ENCODE results near the gene PNKP.
"Not testable (repeated sequence)": the region's sequence is repeated elsewhere in the genome, so short reads cannot be mapped to it uniquely, and the experiment has no call there.

Gene PNKP

DNA sequence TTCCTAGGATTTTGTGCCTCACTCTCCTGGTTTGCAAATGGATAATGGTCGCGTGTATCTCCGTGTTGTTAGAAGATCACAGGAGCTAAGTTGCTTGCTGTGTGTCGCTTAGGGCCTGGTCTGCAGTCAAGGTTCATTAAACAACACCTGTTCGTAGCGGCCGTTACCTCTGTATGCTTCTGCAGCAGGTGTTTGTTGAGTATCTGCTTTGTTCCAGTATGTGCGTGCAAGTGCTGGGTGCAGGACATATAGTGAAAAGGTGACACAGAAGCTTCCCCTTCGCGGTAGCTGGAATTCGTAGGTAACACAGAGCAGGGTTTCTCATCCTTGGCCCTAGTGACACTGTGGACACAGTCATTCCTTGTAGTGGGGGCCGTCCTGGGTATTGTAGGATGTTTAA lies 43.9 kb downstream of the PNKP start:
- no peak for DNase-seq

DNA sequence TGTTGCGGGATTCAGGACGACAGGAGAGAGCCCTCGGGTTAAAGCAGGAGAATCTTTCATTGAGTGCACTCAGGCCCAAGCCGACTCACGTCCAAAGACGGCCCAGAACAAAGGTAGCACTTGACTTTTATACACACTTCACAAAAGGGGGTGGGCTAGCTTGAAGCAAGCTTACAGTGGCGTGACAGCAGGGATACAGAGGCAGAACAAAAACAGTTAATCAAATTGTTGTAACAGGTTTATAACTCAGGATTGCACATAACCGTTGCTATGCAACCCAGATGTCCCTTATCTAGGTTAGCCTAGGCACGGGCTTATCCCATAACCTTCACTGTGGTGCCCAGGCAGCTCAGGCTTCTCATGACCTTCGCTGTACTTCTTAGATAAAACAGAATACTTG lies 47.3 kb downstream of the PNKP start:
- DNase-seq = no peak

DNA sequence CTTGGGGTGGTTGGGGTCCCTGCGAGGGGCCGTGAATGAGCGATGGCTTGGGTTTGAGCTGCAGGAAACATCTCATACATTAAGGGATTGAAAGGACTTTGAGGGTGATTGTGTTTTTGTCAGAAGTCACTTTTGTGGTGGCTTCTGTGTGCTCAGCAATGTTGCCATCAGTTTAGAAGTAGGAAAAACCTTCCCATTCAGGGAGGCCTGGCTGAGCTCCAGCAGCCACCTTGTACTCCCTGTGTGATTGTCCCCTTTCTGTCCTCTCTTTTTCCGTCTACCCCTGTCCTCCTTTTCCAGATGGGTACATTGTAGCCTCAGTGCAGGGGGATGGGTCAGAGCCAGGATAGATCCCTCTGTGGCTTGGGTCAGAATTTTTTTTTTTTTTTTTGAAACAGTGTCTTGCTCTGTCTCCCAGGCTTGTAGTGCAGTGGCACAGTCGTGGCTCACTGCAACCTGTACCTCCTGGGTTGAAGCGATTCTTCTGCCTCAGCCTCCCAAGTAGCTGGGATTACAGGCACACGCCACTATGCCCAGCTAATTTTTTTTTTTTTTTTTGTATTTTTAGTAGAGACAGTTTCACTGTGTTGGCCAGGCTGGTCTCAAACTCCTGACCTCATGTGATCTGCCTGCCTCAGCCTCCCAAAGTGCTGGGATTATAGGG lies 47.8 kb downstream of the PNKP start:
- DNase-seq = not testable (repeated sequence)

DNA sequence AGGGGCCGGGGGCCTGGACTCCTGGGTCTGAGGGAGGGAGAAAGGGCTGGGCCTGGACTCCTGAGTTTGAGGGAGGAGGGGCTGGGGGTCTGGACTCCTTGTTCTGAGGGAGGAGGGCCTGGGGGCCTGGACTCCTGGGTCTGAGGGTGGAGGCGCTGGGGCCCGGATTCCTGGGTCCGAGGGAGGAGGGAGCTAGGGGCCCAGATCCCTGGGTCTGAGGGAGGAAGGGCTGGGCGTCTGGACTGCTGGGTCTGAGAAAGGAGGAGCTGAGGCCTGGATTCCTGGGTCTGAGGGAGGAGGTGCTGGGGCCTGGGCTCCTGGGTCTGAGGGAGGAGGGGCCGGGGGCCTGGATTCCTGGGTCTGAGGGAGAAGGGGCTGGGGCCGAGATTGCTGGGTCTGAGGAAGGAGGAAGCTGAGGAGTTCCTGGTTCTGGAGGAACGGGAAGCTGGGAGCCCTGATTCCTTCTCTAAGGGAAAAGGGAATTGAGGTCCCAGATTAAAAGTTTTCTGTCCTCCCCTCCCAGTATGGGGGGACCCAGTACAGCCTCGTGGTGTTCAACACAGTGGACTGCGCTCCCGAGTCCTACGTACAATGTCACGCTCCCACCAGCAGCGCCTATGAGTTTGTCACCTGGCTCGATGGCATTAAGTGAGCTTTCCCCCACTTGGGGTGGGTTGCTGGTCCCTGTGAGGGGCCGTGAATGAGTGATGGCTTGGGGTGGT lies 48.6 kb downstream of the PNKP start:
- peak in 1 of 51 donors; percentile 36 for DNase-seq

DNA sequence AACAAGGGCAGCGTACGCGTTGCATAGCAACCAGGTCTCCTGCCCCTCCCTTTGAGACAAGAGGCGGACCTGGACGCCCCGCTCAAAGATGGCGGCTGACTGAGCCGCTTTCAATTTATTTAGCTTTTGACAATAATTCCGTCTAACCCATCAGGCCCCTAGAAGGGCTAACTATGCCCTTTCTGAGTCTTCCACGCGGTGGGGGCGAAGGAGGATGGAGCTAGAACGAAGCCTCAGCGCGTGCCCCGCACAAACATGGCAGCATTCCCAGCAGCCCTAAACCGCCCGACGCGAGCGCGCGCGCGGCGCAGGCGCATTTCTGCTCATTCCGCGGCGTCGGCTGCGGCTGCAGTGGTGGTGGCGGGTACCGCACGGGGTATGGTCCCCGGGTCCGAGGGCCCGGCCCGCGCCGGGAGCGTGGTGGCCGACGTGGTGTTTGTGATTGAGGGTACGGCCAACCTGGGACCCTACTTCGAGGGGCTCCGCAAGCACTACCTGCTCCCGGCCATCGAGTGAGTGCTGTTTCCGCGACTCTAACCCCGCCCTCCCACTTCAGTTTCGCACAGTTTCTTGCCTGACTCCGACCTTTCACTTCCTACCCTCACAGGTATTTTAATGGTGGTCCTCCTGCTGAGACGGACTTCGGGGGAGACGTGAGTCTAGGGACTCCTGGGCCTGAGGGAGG lies 49.3 kb downstream of the PNKP start, which contains the start of gene MED25:
Gene MED25, plus strand, starts transcription at position 326 of the 685 bp plus-strand sequence. Its CDS starts 53 bp downstream, at position 379.
- peak; percentile 38 to 98 (median 79) for DNase-seq

DNA sequence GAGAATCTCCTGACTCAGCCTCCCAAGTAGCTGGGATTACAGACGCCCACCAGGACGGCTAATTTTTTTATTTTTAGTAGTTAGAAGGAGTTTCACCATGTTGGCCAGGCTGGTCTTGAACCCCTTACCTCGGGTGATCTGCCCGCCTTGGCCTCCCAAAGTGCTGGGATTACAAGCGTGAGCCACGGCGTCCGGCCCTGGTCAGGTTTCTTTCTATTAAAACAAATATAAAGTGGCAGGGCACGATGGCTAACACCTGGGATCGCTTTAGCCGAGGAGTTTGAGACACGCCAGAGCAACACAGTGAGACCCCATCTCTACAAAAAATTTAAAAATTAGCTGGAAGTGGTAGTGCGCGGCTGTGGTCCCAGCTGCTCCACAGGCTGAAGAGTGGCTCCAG lies 50.8 kb downstream of the PNKP start:
- DNase-seq = no peak

DNA sequence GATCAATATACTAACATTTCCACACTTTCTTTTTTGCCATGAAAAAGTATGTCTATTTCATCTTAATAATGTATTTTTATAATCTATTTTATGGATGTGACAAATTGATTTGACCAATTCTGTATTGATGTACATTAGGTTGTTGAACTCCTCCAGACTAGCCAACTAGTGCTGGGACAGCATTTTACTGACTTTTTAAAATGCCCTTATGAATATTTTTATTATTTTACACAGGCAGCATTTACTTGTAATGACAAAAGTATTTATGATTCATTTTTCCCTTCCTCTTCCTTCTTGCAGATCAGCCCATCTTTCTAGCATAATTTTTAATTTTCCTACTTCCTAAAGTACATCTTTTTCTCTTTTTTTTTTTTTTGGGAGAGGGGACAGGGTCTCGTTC lies 53.4 kb downstream of the PNKP start:
- DNase-seq = no peak

DNA sequence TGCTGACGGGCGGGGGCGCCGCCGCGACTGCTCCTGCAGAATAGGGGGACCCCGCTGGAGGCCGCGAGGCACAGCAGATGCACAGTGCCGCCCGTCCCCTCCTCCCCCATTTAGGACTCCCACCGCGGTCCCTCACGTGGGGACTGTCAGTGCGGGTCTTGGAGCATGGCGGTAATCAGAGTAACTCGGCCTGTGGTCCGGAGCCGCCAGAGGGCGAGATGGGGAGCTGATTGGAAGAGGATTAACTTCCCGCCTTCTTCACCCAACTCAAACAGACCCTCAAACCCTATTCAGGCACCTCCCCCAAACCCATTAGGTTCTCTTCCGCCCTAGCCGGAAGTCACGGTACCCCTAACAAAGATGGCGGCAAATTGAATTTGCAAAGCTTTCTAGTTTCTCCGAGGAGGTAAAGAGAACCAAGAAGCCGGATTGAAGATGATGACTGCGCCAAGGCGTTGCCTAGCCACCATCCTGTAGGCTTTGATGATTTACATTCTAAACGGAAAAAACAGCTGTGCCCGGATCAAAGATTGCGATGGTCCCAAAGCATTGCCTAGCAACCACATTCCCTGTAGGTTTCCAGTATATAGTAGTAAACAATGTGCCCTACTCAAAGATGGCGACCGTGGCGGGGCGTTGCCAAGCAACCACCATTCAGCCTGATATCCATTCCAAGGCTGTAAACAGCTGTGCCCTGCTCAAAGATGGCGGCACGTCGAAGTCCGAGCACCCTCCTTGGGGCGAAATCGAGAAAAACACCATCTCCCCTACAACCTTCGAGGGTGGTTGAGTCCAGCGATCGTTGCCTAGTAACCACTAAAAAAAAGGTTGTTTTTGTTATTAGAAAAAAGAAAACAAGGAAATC lies 54.1 kb downstream of the PNKP start, which contains the start of gene FUZ:
Gene FUZ, minus strand, starts transcription at position 296 of the 865 bp plus-strand sequence. Its CDS starts 186 bp downstream, at position 110.
- DNase-seq = peak; percentile 43 to 99 (median 93)

DNA sequence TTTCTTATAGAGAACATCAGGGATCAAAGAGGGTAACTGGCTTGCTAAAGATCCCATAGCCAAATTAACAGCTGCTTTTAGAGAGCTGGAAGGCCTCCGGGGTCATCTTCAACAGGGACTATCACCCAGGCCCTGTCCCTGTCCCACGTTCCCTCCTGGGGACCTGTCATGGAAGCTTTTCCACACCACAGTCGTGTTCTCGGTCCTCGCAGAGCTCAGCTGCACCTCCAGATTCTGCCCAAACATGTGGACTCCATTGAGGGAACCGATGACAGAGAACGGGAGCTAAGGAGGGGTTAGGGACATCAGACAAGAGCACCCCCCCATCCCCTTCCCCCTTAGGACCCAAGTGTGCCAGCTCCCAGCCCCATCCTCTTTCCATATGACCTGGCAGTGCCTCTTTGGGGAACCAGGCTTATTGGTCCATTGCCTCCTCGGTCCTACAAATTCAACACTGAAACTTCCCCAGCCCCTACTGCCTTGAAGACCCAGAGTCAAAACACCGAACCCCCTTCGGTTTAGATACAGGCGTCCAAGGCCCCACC lies 54.9 kb downstream of the PNKP start:
- DNase-seq = peak in 1 of 51 donors; percentile 61

DNA sequence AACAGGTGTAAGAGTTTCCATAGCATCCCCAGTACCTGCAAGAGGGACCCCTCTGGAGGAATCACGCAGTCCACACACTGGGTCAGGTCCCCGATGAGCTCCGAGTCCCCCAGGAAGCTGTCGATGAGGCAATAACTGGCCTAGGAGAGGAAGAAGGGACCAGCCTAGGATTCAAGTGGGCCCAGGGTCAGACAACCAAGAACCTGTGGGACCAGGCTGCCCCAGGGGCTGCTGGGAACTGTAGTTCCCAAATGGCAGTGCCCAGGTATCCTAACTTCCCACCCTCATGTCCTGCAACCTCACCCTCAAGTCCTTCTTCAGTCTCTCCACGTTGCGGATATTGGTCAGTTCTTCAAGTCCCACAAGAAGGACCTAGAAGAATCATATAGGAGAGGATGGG lies 56.0 kb downstream of the PNKP start:
- DNase-seq = no peak

Data from hypothalamus (tissue), 51 donors.